GM21825 (cell line): ENCODE data around the gene MIEF2.
"Not testable (repeated sequence)": the region's sequence is repeated elsewhere in the genome, so short reads cannot be mapped to it uniquely, and the experiment has no call there.

ENCODE experiments used
- ATAC-seq: cut with Tn5 transposase; IDR thresholded peaks from one replicate; pipeline ENCODE4 v1.9.1; 2021; ENCODE audit warnings: mild to moderate bottlenecking, moderate library complexity; ENCODE audit not compliant: unreplicated experiment

MIEF2 gene, protein sequence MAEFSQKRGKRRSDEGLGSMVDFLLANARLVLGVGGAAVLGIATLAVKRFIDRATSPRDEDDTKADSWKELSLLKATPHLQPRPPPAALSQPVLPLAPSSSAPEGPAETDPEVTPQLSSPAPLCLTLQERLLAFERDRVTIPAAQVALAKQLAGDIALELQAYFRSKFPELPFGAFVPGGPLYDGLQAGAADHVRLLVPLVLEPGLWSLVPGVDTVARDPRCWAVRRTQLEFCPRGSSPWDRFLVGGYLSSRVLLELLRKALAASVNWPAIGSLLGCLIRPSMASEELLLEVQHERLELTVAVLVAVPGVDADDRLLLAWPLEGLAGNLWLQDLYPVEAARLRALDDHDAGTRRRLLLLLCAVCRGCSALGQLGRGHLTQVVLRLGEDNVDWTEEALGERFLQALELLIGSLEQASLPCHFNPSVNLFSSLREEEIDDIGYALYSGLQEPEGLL

DNA sequence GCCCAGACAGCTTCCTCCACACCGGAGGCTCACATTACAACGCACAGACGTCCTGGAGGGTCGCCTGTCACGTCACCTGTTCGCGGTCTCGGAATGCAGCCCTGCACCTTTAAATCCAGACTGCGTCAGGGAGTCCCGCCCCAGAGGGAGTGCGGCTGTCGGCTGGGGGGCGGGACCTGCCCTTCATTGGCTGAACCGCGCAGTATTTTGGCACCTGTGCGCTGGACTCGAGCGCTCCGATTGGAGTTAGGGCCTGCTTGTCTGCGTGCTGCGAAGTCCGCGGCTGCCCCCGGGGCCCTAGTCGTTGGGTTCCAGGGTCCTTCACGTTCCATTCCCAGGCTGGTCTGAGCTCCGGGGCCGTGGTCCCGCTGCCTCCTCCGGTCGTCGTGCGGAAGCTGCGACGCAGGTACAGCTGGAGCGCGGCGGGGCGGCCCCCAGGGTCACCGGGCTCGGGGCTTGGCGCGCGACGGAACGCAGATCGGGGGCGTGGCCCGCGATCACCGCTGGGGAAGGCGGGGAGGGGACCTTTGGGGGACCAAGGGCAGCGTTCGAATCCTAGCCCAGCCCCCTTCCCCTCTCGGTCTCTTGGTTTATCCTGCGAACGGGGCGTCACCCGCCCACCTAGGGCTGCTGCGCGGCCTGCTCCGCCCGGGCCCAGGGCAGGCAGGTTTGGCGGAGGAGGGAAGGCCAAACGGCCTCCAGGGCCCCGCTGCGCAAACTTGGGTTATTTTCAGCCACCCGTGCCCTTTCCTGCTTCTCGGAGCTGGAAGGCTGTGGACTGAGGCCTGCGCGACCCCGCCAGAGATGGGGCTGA lies at the start of gene MIEF2:
MIEF2 (plus strand) TSS at position 331 of the 814 bp plus-strand sequence. CDS start 2,059 bp downstream, outside the sequence.
- ATAC-seq: peak; percentile 67

GRCh38 chr17:18213666-18214270 lies 46.7 kb upstream of the MIEF2 start:
- ATAC-seq: no peak

- not testable (repeated sequence) for ATAC-seq
Measured at GRCh38 chr17:18216906-18217305, 43.6 kb upstream of the MIEF2 start.

- ATAC-seq: no peak
Measured at GRCh38 chr17:18217412-18218015, 42.9 kb upstream of the MIEF2 start.

GRCh38 chr17:18218756-18219415 lies 41.6 kb upstream of the MIEF2 start:
- ATAC-seq: no peak

DNA sequence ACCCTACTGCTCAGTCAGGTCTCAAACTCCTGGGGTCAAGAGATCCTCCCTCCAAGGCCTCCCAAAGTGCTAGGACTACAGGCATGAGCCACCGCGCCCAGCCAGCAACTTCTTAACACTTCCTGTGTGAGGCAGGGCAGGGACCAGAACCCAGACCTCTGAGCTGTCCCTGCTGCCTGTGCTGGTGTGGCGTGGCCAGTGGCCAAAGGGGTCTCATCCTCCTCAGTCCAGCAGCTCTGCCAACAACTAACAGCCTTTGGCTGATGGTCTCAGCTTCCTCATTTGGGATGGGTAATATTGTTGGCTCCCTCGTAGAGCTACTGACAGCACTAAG lies 36.4 kb upstream of the MIEF2 start:
- no peak for ATAC-seq

GRCh38 chr17:18224387-18225120 lies 35.9 kb upstream of the MIEF2 start:
- no peak for ATAC-seq

GRCh38 chr17:18225121-18225641 lies 35.3 kb upstream of the MIEF2 start, which contains the start of gene LLGL1:
Gene LLGL1, plus strand, starts transcription at chr17:18225635. Its CDS starts 48 bp downstream, at chr17:18225683.
- peak; percentile 76 for ATAC-seq

DNA sequence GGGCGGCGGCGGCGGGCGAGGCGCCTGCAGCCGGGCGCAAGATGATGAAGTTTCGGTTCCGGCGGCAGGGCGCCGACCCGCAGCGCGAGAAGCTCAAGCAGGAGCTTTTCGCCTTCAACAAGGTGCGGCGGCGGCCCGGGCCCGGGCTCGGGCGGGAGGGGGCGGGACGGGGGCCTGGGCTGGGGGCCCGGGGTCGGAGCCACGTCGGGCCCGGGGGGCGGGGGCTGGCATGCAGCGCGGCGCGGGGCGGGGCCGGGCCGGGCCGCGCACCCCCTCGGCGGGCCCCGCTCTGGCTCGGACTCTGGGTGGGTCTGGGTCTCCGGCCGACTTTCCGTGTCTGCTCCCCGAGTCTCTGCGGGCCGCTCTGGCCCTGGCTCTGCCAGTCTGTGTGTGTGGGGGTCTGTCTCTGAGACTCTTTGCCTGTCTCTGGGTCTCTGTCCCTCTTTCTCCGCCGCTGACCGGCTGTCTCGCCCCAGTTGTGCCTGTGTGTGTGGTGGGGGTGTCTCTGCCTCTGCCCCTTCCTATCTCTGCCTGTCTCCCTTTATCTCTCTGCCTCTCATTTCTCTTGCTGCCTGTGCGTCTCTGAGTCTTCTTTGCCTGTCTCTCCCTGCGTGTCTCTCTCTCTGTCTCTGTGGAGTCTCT lies 34.7 kb upstream of the MIEF2 start:
- ATAC-seq: peak; percentile 22

- ATAC-seq: no peak
Measured at GRCh38 chr17:18226284-18226945, 34.0 kb upstream of the MIEF2 start.

GRCh38 chr17:18227635-18228034 lies 32.8 kb upstream of the MIEF2 start:
- no peak for ATAC-seq

- ATAC-seq: no peak
Measured at GRCh38 chr17:18228176-18228682, 32.2 kb upstream of the MIEF2 start.

- ATAC-seq: no peak
Measured at GRCh38 chr17:18229254-18229653, 31.2 kb upstream of the MIEF2 start.

- ATAC-seq: no peak
Measured at GRCh38 chr17:18229771-18230170, 30.7 kb upstream of the MIEF2 start.

GRCh38 chr17:18230288-18231141 lies 29.9 kb upstream of the MIEF2 start:
- no peak for ATAC-seq

GRCh38 chr17:18231164-18231563 lies 29.3 kb upstream of the MIEF2 start:
- ATAC-seq: no peak

DNA sequence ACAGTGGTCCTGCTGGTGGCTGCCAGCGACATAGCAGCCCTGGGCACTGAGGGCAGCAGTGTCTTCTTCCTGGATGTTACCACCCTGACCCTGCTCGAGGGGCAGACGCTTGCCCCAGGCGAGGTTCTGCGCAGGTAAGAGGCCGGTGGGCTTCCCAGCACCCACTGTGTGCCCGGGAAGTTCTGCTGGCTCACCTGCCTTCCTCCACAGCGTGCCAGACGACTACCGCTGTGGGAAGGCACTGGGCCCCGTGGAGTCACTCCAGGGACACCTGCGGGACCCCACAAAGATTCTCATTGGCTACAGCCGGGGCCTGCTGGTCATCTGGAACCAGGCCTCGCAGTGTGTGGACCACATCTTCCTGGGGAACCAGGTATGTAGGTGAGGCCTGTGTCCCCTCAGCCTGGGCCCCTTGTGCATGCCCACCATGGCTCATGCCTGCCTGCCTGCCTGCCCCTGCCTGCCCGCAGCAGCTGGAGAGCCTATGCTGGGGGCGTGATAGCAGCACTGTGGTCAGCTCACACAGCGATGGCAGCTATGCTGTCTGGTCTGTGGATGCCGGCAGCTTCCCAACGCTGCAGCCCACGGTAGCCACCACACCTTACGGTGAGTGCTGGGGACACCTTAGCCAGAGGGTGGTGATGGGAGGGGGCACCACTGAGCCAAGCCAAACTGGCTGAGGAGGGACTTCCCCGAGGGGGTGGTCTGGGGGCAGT lies 26.5 kb upstream of the MIEF2 start:
- ATAC-seq: no peak
